Superior temporal gyrus (tissue), 1 donor: ENCODE results near the gene ZNF548.
A peak's percentile ranks its signal among the peaks of the same experiment; 100 is the strongest.
"Not testable (repeated sequence)": the region's sequence is repeated elsewhere in the genome, so short reads cannot be mapped to it uniquely, and the experiment has no call there.

ENCODE experiments used
- DNase-seq: peaks from one replicate; pipeline ENCODE4 v3.0.0-alpha.2; 2016; ENCODE audit errors: extremely low spot score

The ZNF548 gene

DNA sequence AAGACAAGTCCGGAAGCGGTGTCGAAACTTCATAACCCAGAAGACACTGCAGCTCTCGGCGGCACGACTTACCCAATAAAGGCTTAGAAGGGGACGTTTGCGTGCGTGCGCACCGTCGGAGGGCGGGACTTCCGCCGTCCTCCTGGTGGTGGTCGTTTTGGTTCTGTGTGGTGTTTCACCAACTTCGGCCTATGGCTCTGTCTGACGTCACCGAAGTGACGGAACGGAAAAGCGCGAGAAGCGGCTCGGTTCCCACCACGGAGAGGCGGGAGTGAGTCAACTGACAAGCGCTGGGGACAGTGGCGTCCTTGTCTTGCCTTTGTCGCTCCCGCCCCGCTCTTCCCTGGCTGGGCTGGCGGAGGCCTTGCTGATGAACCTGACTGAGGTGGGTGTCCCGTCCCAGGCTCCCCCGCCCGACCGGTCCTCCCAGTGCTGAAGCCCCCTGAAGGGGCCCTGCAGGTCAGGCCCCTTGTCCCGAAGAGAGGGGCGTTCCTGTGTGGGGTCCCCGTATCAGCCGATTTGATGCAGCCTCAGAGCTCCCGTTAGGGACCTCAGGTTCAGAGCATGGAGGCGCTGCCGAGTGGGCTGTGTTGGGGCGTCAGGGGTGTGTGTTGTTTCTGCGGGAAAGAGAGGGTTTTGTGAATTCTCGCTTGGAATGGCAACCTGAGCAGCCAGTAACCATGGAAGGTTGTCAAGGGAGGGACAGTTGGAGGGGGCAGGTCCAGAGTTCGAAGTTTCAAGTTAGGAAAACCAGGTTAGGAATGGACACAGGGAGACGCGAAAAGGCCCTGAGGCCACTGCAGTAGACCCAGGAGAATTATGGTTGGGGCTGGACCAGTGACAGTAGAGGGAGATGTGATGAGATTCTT lies at the start of gene ZNF548:
Gene ZNF548 (plus strand): TSS at position 125 of the 869 bp plus-strand sequence. CDS start 246 bp downstream, at position 371.
- peak; percentile 99 for DNase-seq

- no peak for DNase-seq
These were observed 47.1 kb upstream of the ZNF548 start for GRCh38 chr19:57342582-57342981.

GRCh38 chr19:57348136-57348535 lies 41.5 kb upstream of the ZNF548 start:
- DNase-seq: no peak

GRCh38 chr19:57350877-57351805 lies 38.5 kb upstream of the ZNF548 start, which contains the start of gene ZNF304:
Gene ZNF304, plus strand, starts transcription at chr19:57351271. Its CDS starts 394 bp downstream, at chr19:57351665.
- peak; percentile 99 for DNase-seq

DNA sequence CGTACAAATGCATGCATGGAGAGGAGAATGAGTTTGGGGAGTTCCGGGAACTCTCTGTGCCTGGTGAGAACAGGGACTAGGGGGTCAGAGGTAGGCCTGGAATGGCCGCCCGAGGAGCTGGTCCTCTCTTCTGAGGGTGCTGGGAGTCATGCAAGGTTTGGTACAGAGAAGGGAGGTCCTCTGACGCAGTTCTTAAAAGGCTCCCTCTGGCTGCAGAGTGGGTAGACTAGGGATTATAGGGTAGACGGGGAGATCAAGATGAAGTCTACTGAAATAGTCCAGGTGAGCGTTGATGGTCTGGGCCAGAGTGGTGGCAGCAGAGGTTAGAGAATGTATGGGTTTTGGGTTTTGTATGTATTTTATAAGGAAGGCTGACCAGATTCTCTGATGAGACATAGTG lies 37.8 kb upstream of the ZNF548 start:
- DNase-seq: no peak

GRCh38 chr19:57355916-57356315 lies 33.7 kb upstream of the ZNF548 start:
- DNase-seq: no peak

- DNase-seq: no peak
These were observed 32.2 kb upstream of the ZNF548 start for GRCh38 chr19:57357406-57357805.

DNA sequence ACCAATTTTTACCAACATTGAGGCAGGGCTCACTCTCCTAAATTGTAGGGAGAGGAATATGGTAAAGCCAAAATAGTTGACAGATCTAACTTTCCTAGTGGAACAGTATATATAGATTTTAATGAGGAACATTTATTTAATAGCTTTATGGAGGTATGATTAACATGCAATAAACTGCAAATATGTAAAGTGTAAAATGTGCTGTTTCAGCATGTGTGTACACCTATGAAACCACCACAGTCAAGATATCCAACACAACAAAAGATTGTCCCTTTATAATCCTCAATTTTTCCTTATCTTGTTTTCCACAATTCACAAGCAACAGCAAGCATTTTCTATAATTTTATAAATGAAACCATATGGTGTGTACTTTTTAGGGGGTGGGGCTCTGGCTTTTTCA lies 30.4 kb upstream of the ZNF548 start:
- no peak for DNase-seq

DNA sequence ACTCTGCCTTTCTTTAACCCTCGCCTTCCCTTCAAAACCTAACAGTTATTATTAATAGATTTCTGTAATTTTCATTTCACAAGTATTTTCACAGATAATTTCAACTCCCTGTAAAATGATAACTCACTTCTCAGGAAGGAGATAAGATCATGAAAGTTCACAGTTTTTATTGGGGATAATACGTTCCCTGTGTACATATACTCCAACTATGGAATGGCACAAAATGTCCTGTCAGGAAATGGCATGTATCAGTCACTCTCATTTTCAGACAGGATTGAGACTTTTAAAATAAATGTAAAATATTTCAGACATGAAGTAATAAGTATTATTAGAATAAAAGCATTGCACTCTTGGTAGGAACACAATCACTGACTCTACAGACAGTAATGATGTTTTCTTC lies 27.2 kb upstream of the ZNF548 start:
- no peak for DNase-seq

GRCh38 chr19:57362997-57363687 lies 26.5 kb upstream of the ZNF548 start, which contains the start of the genes TRAPPC2B and ZNF547:
Gene TRAPPC2B, plus strand, starts transcription at chr19:57363551. Its CDS starts 1,283 bp downstream, at chr19:57364834.
Gene ZNF547, plus strand, starts transcription at chr19:57363551. Its CDS starts 5,005 bp downstream, at chr19:57368556.
- DNase-seq: peak; percentile 99

- DNase-seq: no peak
These were observed 25.9 kb upstream of the ZNF548 start for GRCh38 chr19:57363688-57364181.

- DNase-seq: no peak
These were observed 22.9 kb upstream of the ZNF548 start for GRCh38 chr19:57366776-57367175.

- no peak for DNase-seq
These were observed 15.5 kb upstream of the ZNF548 start for GRCh38 chr19:57374179-57374578.

DNA sequence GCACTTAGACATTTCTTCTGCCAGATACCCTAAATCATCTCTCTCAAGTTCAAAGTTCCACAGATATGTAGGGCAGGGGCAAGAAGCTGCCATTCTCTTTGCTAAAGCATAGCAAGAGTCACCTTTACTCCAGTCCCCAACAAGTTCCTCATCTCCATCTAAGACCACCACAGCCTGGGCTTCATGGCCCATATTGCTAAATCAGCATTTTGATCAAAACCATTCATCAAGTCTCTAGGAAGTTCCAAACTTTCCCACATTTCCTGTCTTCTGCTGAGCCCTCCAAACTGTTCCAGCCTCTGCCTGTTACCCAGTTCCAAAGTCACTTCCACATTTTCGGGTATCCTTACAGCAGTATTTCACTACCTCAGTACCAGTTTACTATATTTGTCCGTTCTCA lies 15.0 kb upstream of the ZNF548 start:
- DNase-seq: not testable (repeated sequence)

DNA sequence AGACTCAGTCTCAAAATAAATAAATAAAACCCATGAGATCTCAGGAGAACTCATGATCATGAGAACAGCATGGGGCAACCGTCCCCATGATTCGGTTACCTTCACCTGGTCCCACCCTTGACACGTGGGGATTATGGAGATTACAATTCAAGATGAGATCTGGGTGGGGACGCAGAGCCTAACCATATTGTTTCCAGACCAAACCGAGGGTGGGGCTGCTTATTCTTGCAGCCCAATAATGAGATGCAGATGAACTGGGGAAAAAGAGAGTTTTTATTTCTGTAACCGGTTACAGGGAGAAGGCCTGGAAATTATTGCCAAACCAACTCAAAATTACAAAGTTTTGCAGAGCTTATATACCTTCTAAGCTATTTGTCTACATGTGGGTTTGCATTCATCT lies 13.5 kb upstream of the ZNF548 start:
- no peak for DNase-seq

DNA sequence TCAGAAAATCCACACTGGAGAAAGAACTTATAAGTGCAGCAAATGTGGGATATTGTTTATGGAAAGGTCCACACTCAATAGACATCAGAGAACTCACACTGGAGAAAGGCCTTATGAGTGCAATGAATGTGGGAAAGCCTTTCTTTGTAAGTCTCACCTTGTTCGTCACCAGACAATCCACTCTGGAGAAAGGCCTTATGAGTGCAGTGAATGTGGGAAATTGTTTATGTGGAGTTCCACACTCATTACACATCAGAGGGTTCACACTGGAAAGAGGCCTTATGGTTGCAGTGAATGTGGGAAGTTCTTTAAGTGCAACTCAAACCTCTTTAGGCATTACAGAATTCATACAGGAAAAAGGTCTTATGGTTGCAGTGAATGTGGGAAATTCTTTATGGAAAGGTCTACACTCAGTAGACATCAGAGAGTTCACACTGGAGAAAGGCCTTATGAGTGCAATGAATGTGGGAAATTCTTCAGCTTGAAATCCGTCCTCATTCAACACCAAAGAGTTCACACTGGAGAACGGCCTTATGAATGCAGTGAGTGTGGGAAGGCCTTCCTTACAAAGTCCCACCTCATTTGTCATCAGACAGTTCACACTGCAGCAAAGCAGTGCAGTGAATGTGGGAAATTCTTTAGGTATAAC lies 12.0 kb upstream of the ZNF548 start:
- DNase-seq: no peak

GRCh38 chr19:57380923-57381322 lies 8.7 kb upstream of the ZNF548 start:
- no peak for DNase-seq

- DNase-seq: no peak
These were observed 6.7 kb upstream of the ZNF548 start for GRCh38 chr19:57382806-57383488.

- DNase-seq: no peak
These were observed 392 bp upstream of the ZNF548 start for GRCh38 chr19:57389194-57389729.

- DNase-seq: no peak
These were observed 6.1 kb downstream of the ZNF548 start for GRCh38 chr19:57395710-57396109.
